ENCODE data around the gene MICOS13. TPM values are rescaled to one million over a fixed set of nuclear protein-coding genes. Genes with fewer than 3 reads are reported as not detected.

MICOS13 gene
- polyA plus RNA-seq, 1 donor from 2014 or later: 46.0 TPM

GRCh38 chr19:5680084-5680436, 256 bp downstream of the MICOS13 start:
- Histone ChIP-seq H2AFZ (ENCODE audit: low read depth, low read length) (peak overlapping the region; percentile 25), H3K9ac (ENCODE audit: low read length) (peak overlapping the region; percentile 83), H3K27ac (ENCODE audit: low read length) (peak overlapping the region; percentile 75), H3K4me3 (ENCODE audit: low read length) (peak overlapping the region; percentile 84), H3K36me3 (ENCODE audit: insufficient read depth, low read length) (no peaks in the 10 kb centered on the region), H3K79me2 (replicated peaks; ENCODE audit: insufficient read depth, low read length) (peaks cover 19% of the 10 kb centered on the region), H3K9me3 (ENCODE audit: low read length) (no peaks in the 10 kb centered on the region), H3K4me2 (ENCODE audit: low read length) (peak overlapping the region; percentile 87), H3F3A (ENCODE audit: insufficient read depth, low read length, poor library complexity, severe bottlenecking) (no peaks in the 10 kb centered on the region), H3K27me3 (ENCODE audit: insufficient read depth, low read depth, low read length) (no peaks in the 10 kb centered on the region), H4K20me1 (ENCODE audit: insufficient read depth) (no peaks in the 10 kb centered on the region), H3K9me2 (ENCODE audit: insufficient read depth, low read length) (no peaks in the 10 kb centered on the region)
- TF ChIP-seq MXI1 (conservative IDR thresholded peaks at IDR 0.05; ENCODE audit: poor library complexity, severe bottlenecking) (no peak), CTCF (IDR thresholded peaks at IDR 0.05; ENCODE audit: poor library complexity, severe bottlenecking) (no peak), SMC3 (conservative IDR thresholded peaks at IDR 0.05; ENCODE audit: poor library complexity) (peak; percentile 28)

DNA sequence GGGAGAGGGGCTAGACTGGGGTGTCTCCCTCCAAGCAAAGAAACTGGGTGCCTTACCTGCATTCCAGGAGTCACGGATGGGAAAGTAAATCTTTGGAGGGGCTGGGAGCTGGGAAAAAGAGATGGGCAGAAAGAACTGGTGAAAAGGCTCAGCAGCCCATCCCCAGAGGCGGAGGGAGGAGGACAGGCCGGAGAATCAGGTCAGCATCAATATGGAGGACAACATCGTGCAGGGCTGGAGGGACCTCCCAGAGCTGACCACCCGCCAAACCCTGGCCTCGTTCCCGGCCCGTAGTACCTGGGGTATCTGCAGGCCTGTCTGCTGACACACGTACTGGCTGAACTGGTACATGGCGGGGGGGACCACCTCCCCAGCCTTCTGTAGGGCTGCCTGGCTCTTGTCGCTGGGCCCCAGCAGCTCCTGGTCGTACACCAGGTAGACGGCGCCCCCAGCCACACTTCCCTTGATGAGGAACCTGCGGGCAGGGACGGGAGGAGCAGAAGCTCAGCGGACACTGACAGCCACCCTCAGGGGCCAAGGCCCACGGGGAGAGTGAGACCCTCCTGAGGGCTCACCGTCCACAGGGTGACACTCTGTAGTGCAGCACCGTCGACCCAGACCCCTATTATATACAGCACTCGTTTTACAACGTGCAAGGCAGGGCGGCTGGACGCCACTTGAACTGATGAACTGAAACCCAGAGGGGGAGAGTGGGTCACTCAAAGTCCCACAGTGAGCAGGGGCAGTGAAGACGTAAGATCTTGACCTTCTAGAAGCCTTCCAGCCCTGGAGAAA, 830 bp downstream of the MICOS13 start:
- H3K9me3 ChIP-seq (ENCODE audit: low read length): no peaks in the 10 kb centered on the region
- peak overlapping the region; percentile 87 for H3K4me2 ChIP-seq (ENCODE audit: low read length)
- H3K36me3 ChIP-seq (ENCODE audit: insufficient read depth, low read length): no peaks in the 10 kb centered on the region
- H3K27ac ChIP-seq (ENCODE audit: low read length): peak overlapping the region; percentile 75
- H3K9me2 ChIP-seq (ENCODE audit: insufficient read depth, low read length): no peaks in the 10 kb centered on the region
- H3K4me3 ChIP-seq (ENCODE audit: low read length): peak overlapping the region; percentile 84
- peak overlapping the region; percentile 25 for H2AFZ ChIP-seq (ENCODE audit: low read depth, low read length)
- H3K27me3 ChIP-seq (ENCODE audit: insufficient read depth, low read depth, low read length): no peaks in the 10 kb centered on the region
- H3K79me2 ChIP-seq (replicated peaks; ENCODE audit: insufficient read depth, low read length): peaks cover 19% of the 10 kb centered on the region
- no peaks in the 10 kb centered on the region for H3F3A ChIP-seq (ENCODE audit: insufficient read depth, low read length, poor library complexity, severe bottlenecking)
- TF ChIP-seq POLR2AphosphoS5 (IDR thresholded peaks at IDR 0.05) (no peak), EZH2 (IDR thresholded peaks at IDR 0.05; ENCODE audit: borderline replicate concordance, insufficient read depth, low read length, poor library complexity, severe bottlenecking) (no peak), MXI1 (conservative IDR thresholded peaks at IDR 0.05; ENCODE audit: poor library complexity, severe bottlenecking) (no peak), SMC3 (conservative IDR thresholded peaks at IDR 0.05; ENCODE audit: poor library complexity) (no peak), EP300 (conservative IDR thresholded peaks at IDR 0.05; ENCODE audit: poor library complexity, severe bottlenecking) (no peak), REST (IDR thresholded peaks at IDR 0.05; ENCODE audit: borderline replicate concordance) (no peak), CTCF (IDR thresholded peaks at IDR 0.05; ENCODE audit: poor library complexity, severe bottlenecking) (no peak), TAF1 (IDR thresholded peaks at IDR 0.05; ENCODE audit: low read depth) (no peak), RAD21 (conservative IDR thresholded peaks at IDR 0.05) (no peak)
- peak overlapping the region; percentile 83 for H3K9ac ChIP-seq (ENCODE audit: low read length)
- no peaks in the 10 kb centered on the region for H4K20me1 ChIP-seq (ENCODE audit: insufficient read depth)
